GM23248 (cell line): ENCODE measurements around the gene CIC.

ENCODE experiments used
- EZH2 ChIP-seq: fragments of 200-600 bp; sonication (generic); IDR thresholded peaks from 2 replicates; pipeline ENCODE4 v1.6.1; 2018; ENCODE audit warnings: antibody characterized with exemption, mild to moderate bottlenecking; ENCODE audit not compliant: insufficient read depth, poor library complexity, severe bottlenecking
- EZH2phosphoT487 ChIP-seq: fragments of 200-600 bp; sonication (generic); IDR thresholded peaks from 2 replicates; pipeline ENCODE4 v1.6.1; 2018; ENCODE audit warnings: antibody characterized with exemption, moderate library complexity, mild to moderate bottlenecking, low read depth; ENCODE audit not compliant: insufficient read depth

GRCh38 chr19:42235181-42235580 is 33.9 kb upstream of the CIC start:
- TF ChIP-seq EZH2 (no peak), EZH2phosphoT487 (no peak)
